Gastrocnemius medialis (tissue), 4 donors: ENCODE results near the gene SLC4A3.

ENCODE experiments used
- POLR2A ChIP-seq, 2 donors: fragments of 450-650 bp; IDR thresholded peaks; one replicate each; pipeline ENCODE4 v1.6.1; 2017; ENCODE audit warnings: antibody characterized with exemption in 2 of 2, mild to moderate bottlenecking in 2 of 2, moderate library complexity in 2 of 2
- TF ChIP-seq, protein P1 (sequence below), 5 experiments: fragments of 450-650 bp in 3 of 5; fragments of 200-600 bp in 2 of 5; sonication (generic) in 2 of 5; IDR thresholded peaks in 4 of 5; conservative IDR thresholded peaks in 1 of 5; 1 replicate in 4 of 5; 2 replicates in 1 of 5; pipeline ENCODE4 v1.5.1; 2016 to 2019; ENCODE audit warnings: antibody characterized with exemption in 5 of 5, mild to moderate bottlenecking in 3 of 5, moderate library complexity in 3 of 5

DNA sequence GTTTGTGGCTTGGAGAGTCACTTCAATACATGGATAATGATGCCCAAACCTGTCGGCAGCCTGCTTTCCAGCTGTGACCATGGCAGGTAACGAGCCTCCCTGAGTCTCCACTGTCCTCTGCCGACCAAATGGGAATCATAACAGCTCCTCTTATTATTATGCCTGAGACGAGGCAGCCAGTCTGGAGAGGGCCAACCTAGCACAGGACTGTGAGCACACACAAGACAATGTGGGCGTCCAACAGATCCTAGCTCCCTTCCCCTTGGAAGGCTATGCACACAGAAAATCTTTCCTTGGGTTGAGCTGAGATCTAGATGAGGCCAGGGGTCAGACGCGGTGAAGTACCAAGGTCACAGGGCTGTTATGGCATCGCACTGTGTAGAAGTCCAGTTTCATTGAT is 890 bp upstream of the SLC4A3 start:
- TF ChIP-seq POLR2A (IDR thresholded peaks at IDR 0.05), result no peak
- TF ChIP-seq, protein P1, sequence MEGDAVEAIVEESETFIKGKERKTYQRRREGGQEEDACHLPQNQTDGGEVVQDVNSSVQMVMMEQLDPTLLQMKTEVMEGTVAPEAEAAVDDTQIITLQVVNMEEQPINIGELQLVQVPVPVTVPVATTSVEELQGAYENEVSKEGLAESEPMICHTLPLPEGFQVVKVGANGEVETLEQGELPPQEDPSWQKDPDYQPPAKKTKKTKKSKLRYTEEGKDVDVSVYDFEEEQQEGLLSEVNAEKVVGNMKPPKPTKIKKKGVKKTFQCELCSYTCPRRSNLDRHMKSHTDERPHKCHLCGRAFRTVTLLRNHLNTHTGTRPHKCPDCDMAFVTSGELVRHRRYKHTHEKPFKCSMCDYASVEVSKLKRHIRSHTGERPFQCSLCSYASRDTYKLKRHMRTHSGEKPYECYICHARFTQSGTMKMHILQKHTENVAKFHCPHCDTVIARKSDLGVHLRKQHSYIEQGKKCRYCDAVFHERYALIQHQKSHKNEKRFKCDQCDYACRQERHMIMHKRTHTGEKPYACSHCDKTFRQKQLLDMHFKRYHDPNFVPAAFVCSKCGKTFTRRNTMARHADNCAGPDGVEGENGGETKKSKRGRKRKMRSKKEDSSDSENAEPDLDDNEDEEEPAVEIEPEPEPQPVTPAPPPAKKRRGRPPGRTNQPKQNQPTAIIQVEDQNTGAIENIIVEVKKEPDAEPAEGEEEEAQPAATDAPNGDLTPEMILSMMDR (IDR thresholded peaks at IDR 0.05 in 4 of 5, conservative IDR thresholded peaks at IDR 0.05 in 1 of 5), result no peak
